Measurements from ENCODE around the gene TJP3.
"Not testable (repeated sequence)": the region's sequence is repeated elsewhere in the genome, so short reads cannot be mapped to it uniquely, and the experiment has no call there.

TJP3 gene

DNA sequence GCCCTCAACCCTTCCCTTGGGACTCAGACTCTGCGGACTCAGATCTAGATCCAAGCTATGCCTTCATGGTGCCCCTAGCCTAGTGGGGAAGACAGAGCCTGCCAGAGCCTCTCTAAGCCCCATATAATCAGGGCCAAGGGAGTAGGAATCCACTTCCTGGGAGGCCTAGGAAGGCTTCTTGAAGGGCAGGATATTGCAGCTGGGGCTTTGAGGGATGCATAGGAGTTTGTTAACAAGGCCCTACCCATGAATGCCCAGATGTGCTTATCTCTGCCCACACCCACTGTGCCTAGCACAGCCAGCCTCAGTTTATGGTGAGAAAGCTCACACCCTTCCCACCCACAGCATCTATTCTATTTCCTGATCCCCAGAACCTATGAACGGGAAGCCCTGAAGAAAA, 42.0 kb downstream of the TJP3 start:
- no peak for DNase-seq

DNA sequence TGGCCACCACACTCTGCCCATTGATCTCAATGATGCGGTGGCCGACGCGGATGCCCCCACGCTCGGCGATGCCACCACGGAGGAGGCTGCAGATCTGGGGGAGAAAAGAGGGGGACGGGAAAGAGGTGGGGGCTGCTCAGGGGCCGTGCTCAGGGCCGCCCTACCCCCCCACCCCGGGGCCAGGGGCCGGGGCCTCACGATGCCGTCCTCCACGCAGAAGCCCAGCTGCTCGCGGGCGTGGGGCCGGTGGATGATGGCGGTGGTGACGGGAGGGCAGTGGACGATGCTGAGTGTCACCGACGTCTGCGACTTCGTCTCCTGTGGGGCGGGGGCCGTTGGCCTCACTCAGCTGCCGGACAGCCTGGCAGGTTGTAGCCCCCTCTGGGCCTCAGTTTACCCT, 43.1 kb downstream of the TJP3 start:
- no peak for DNase-seq

DNA sequence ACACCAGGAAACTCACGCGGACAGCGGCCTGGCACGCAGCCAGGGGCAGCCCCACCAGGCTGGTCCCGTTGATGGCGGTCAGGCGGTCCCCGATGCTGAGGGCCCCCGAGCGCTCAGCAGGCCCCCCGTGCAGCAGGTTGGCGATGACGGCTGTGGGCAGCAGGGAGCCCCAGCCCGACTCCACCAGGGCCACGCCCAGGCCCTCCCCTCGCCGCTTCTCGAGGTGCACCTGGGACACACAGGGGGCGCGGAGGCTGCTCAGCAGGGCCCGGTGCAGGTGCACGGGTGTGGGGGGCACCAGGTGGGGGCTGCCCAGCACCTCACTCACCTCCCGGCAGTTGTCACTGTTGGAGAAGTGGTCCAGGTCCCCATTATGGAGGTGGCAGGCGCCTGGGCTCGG, 44.3 kb downstream of the TJP3 start:
- no peak for DNase-seq

DNA sequence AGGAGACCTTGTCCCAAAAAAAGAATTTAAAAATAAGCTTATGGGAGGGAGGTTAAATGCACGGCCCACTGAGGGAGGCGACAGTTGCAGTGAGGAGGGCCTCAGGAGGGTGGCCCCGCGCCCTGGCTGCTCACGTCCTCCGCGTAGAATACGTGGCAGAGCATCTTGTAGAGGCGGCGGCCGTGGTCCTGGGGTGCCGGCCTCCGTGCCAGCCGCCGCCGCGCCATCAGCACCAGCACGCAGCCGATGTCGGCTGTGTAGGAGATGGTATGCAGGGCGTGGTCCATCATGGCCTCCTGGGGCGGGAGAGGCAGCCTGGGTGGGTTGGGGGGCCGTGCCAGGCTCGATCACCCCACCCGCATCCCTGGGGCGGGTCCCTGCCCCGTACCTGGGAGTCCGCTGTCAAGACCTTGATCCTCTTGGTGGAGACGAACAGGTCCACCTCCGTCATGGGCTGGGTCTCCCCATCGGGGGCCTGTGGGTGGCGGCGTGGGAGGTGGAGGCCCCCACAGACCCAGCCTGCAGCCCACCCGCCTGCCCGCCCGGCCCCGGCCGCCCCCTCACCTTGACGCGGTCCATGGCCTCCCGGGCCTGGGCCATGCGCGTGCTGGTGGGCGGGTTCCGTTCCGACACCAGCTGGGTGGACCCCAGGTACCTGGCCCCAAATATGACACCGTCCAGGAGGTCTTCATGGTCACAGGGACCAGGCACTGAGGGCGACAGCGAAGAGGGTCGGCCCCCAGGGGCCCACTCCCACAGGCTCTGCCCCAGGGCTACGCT, 45.6 kb downstream of the TJP3 start:
- no peak for DNase-seq

DNA sequence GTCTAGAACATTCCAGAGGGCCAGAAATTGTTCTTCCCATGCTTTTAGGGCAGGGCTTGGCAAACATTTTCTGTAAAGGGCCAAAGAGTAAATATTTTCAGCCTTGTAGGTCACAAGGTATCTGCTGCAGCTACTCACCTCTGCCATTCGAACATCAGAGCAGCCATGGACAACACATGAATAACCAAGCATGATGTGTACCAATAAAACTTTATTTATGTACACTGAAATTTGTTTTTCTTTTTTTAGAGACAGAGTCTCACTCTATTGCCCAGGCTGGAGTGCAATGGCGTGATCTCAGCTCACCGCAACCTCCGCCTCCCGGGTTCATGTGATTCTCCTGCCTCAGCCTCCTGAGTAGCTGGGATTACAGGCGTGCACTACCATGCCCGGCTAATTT, 49.5 kb downstream of the TJP3 start:
- not testable (repeated sequence) for DNase-seq

DNA sequence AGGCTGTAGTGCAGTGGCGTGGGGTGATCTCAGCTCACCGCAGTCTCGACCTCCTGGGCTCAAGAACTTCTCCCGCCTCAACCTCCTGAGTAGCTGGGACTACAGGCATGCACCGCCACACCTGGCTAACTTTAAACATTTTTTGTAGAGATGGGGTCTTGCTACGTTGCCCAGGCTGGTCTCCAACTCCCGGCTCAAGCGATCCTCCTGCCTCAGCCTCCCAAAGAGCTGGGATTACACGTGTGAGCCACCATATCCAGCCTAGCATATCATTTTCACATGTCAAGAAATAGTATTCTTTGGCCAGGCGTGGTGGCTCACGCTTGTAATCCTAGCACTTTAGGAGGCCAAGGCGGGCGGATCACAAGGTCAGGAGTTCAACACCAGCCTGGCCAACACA, 50.1 kb downstream of the TJP3 start:
- not testable (repeated sequence) for DNase-seq

DNA sequence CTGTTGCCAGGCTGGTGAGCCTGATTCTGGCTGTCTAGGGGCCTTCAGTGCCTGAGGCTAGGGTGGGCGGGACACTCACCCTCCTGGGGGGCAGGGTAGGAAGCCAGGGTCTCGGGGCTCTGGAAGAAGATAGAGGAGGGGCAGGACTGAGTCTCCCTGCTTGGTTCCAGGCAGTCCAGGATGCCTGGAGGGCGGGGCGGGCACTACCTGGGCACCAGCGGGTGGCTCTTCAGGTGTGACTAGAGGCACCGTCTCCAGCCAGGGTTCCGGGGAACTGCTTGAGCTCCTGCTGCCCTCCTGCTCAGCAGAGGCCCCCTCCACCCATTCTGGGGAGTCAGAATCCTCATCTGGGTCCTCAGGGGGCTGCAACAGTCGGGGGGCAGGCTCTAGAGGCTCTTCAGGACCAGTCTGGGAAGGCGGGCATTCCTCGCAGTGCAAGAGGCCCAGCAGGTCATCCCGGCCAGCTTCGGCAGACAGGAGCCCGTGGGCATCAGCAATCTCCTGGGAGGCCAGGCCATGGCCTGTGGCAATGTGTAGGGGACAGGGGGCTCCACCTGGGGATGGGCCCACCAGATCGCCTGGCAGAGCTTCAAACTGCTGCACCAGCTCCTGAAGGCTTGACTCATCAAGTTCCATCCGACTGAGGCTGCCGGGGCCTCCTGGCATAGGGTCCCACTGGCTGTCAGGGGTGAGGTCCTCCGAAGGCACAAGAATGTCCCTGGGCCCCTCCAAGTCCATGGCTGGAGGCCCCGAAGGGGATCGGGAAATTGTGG, 51.5 kb downstream of the TJP3 start:
- no peak for DNase-seq

DNA sequence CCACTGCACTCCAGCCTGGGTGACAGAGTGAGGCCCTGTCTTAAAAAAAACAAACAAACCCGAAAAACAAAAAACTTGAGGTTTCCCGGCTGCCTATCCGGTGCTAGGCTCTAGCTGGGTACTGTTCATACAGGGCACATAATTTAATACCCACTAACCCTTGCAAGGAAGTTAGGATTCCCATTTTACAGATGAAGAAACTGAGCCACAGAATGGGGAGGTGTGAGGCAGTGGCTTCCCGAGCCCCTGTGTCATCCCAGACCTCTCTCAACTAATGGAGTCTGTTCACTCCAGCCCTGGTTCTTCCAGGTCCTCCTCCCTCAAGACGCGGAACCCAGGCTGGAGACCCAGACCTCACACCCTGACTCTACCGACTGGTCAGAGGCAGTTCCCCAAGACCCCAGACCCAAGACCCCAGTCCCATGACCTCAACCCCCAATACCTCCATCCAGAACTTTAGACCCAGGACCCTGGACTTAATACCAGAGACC, 52.7 kb downstream of the TJP3 start:
- no peak for DNase-seq

DNA sequence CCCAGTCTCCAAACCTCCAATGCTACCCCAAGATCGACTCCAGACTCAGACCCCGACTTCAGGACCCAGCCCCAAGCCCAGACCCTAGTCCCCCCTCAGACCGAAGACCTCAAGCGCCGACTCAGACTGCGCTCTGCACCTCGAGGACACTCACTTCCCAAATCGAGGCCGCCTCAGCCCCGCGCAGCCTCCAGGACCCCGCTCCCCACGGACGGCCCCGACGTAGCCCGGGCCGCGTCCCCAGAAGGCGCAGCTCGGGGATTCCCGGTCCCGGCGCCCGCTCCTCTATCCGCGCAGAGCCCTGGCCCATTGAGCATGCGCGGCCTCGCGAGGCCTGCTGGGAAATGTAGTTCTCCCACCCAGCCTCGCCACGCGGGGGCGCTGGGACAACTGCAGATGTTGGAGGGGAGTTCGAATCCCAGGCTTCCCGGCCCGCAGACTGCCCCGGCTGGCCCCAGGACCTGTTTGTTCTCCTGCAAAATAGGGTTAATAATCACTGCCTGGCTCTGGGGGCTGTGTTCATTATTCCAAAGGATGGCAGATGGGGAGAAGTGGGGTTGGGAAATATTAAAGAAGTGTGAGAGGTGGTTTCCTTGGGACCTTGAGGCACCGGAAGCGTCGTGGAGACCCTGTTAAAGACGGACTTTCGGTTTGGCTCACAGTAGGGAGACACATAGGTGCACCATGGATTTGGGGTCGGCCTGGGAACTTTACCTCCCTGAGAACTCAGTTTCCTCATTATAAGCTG, 53.4 kb downstream of the TJP3 start, which contains the start of gene APBA3:
Gene APBA3 (minus strand): TSS at position 311 of the 748 bp plus-strand sequence. CDS start 1,428 bp downstream, outside the sequence.
- peak; percentile 85 for DNase-seq

DNA sequence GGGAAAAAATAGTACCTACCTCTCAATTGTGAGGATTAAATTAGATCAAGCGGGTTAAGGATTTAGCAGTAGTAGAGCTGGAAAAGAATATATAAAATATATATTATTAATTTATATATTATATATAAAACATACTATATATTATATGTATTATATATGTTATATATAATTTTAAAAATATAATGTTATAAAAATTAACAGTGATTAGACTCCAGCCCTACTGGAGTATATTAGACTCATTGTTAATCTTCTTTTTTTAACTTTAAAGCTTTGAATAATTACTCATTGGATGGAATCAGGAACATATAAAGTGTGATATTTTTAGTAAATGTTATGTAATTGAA, 53.9 kb downstream of the TJP3 start:
- no peak for DNase-seq

DNA sequence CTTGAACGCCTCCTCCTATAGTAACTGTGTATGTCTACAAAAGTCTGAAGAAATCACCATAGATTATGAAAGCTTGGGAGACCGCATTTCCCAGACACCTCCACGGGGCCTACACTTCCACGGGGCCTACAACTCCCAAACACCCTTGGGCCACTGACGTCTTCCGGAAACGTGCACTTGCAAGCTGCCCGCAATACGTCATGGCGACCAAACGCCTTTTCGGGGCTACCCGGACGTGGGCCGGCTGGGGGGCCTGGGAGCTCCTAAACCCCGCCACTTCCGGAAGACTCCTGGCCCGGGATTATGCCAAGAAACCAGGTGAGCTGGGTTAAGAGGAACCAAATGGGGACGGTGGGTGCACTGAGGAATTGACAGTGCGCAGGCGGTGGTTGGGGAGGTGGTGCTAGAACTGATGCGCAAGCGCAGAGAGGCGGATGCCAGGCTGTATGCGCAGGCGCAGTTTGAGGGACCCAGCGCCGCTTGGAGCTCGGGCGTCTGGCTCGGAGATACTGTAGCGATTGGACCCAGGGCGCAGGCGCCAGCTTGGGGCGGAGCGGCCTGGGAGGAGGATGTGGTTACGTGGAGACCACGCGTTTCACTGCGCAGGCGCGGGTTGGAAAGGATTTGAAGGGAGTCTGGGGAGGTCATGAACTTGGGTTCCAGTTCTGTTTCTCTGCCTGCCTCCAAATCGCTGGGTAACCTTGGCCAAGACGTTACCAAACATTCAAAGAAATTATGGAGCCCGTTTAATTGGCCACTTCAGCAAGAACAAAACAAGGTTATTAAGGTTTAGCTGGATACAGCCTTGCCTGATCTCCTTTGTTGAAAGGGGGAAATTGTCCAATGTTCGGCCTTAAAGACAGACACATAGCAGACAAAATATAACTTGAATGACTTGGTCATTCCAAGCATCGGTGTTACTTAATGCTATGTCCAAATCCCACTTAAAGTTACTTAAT, 54.6 kb downstream of the TJP3 start, which contains the start of gene MRPL54:
Gene MRPL54 (plus strand): TSS at position 182 of the 959 bp plus-strand sequence. CDS start 19 bp downstream, at position 201.
- peak; percentile 98 for DNase-seq

DNA sequence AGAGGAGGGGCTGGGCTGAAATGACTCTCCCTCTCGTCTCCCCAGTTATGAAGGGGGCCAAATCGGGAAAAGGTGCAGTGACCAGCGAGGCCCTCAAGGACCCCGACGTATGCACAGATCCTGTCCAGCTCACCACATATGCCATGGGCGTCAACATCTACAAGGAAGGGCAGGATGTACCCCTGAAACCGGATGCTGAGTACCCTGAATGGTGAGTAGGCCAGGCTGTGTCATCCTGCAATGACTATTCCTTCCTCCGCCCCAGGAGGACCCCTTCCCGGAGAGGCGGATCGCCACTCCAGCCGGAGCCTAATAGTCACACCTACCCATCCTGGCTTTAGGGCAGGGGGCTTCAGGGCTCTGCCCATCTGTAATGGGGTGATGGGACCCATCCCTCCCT, 56.9 kb downstream of the TJP3 start:
- DNase-seq, result no peak

DNA sequence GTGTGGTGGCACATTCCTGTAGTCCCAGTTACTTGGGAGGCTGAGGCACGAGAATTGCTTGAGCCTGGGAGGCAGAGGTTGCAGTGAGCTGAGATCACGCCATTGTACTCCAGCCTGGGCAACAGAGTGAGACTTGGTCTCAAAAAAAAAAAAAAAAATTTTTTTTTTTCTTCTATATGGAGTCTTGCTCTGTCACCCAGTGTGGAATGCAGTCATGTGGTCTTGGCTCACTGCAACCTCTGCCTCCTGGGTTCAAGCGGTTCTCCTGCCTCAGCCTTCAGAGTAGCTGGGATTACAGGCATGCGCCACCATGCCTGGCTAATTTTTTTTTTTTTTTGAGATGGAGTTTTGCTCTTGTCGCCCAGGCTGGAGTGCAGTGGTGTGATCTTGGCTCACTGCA, 57.6 kb downstream of the TJP3 start:
- not testable (repeated sequence) for DNase-seq

DNA sequence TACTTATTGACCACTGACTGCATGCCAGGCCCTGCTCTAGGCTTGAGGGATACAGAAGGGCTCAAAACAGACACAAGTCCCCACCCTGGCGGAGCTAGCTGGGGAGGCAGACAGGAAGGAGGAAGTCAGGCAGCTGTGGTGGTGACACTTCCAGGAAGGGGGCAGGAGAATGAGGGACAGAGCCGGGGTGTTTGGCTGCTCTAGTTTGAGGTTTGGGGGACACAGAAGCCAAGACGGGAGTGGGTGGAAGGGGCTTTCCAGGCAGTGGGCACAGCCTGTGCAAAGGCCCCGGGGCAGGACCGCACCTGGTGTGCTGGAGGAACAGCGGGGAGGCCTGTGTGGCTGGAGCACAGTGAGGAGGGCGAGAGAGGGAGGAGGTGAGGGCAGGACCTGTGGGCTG, 58.3 kb downstream of the TJP3 start:
- no peak for DNase-seq

DNA sequence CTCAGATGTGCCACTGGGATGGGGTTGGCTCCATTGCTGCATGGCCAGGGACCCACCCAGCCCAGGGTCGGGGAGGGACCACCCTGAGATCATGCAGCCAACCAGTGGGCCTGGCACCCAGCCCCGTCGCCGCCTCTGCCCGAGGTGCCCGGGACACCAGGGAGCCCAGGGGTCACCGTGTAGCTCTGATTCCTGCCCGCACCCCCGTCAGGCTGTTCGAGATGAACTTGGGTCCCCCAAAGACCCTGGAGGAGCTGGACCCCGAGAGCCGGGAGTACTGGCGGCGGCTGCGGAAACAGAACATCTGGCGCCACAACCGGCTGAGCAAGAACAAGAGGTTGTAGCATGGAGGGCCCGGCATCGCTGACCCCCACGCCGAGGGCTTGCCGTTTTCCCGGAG, 58.9 kb downstream of the TJP3 start:
- no peak for DNase-seq

DNA sequence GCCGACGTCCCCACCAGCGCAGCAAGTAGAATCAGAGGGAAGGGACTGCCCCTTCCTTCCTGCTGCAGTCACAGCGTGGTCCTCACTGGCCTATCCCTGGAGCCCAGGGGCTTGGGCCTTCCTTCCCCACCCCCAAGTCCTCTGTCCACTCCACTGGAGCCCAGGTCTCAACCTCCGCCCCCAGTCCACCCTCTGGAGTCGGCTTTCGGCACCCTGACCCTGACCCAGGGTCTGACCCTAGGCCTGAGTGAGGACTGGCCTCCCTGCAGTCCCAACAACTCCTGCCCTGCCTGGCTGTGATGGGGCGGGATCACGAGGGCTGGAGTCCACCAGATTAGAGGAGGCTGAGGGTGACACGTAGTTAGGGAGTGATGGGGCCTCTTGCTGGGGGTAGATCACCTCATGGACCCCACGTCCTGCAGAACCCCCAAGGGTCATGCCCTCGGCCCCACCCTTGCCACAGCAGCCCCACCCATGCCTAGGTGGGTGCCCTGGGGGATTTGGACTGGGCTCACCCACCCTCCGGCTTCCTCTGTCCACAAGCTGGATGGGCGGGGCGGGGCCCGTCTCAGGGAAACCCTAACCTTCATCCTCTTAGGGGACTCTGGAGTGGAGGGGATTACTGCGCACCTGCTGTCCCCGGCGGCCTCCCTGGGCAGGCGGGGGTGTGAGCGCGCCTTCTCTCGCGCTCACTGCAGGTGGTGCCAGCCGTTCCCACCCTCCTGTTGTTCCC, 60.0 kb downstream of the TJP3 start:
- DNase-seq, result no peak

DNA sequence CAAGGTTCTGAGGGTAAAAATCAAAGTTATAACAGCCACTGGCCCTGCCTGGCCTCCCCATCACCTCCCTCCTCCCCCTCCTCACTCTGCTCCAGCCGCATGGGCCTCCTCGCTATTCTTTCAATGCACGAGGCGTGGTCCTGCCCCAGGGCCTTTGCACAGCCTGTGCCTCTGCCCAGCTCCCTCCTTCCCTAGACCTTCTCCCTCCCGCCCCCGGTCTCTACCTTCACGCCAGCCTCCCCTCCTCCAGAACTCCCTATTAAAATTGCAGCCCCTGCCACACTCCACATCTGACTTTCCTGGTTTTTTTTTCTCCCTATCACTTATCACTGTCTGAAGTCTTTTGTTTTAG, 60.5 kb downstream of the TJP3 start:
- no peak for DNase-seq

DNA sequence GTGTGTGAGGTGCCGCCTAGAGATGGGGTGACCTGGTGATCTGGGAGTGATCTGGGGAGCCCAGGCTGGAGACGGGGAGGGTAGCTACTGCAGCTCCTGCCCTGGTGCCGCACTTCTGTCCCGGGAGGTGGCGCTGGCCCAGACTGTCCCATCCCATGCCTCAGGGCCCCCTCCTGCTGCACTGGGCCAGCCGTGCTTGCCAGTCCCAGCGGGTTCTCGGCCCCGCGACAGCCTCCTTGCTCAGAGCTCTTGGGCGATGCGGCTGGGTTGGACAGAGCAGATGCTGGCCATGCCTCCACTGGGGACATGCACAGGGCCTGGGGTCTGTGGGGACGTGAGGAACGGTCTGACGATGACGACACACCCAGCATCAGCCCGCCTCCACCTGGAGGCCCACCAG, 61.3 kb downstream of the TJP3 start:
- DNase-seq, result no peak

DNA sequence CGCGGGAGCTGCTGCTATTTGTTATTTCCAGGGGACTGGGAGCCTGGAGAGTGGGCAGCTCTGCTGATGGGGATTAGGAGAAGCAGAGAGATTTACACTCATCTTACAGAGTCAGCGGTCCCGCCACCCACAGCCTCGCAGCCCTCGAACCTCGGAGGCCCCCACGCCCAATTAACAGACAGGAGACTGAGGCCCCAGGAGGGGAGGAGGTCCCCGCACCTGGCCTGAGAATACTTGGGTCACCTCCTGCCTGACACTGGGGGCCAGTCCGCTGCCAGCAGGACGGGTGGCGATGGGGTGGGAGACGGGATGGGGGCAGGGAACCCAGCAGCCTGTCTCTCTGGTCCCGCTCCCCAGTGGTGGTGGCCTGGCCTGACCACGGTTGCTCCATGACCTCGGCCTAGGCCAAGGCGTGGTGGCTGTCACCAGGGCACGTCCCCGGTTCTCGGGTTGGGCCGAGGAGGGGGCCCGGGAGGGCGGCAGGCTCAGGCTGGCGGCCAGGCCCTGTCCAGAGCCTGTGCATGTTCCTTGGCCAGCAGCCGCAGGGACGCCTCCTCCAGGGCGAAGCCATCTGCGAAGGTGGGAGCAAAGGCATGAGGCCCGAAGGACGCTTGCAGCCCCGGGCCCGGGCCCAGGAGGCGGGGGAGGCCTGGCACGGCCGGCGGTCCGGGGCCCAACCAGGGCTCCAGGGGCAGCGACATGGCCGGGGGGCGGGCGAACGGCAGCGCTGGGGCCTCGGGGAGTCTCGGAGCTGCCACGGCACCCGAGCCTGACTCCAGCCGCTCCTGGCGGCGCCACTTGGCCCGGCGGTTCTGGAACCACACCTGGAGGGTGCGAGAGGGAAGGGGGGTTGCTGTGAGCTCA, 62.2 kb downstream of the TJP3 start:
- no peak for DNase-seq

Measured in DMS79 (cell line).